ENCODE measurements around the gene RAPGEF1. TPM values are rescaled to one million over a fixed set of nuclear protein-coding genes. Genes with fewer than 3 reads are reported as not detected.

The RAPGEF1 gene
- total RNA-seq, 4 donors from 2014 or later, result 32.0 to 57.3 (median 38.9) TPM

GRCh38 chr9:131728546-131728910, 11.3 kb downstream of the RAPGEF1 start:
- H3K4me3 ChIP-seq, result no peak overlapping the region
- no peaks in the 10 kb centered on the region for H3K36me3 ChIP-seq
- TF ChIP-seq EP300 (IDR thresholded peaks at IDR 0.05) (no peak), POLR2A (IDR thresholded peaks at IDR 0.05) (no peak), CTCF (IDR thresholded peaks at IDR 0.05) (no peak)
- peaks cover 0 to 70% (median 41%) of the 10 kb centered on the region in 4 donors for H3K4me1 ChIP-seq
- peak overlapping the region in 3 of 4 donors; percentile 50 to 73 (median 56) for H3K27ac ChIP-seq
- 73 to 79% methylated on average over 4 of the region's 4 CpGs for WGBS, 2 donors
- no peaks in the 10 kb centered on the region for H3K27me3 ChIP-seq
- DNase-seq (ENCODE audit: low spot score in 2 of 2), result no peak
- no peaks in the 10 kb centered on the region for H3K9me3 ChIP-seq

GRCh38 chr9:131727795-131728545, 11.9 kb downstream of the RAPGEF1 start:
- H3K4me1 ChIP-seq, result peaks cover 0 to 66% (median 38%) of the 10 kb centered on the region in 4 donors
- H3K4me3 ChIP-seq, result no peak overlapping the region
- WGBS, 2 donors, result 65 to 69% methylated on average over 5 of the region's 5 CpGs
- TF ChIP-seq EP300 (IDR thresholded peaks at IDR 0.05) (no peak), POLR2A (IDR thresholded peaks at IDR 0.05) (no peak), CTCF (IDR thresholded peaks at IDR 0.05) (no peak)
- H3K27ac ChIP-seq, result peak overlapping the region in 3 of 4 donors; percentile 52 to 57 (median 56)
- no peaks in the 10 kb centered on the region for H3K36me3 ChIP-seq
- H3K9me3 ChIP-seq, result no peaks in the 10 kb centered on the region
- no peak for DNase-seq (ENCODE audit: low spot score in 2 of 2)
- H3K27me3 ChIP-seq, result no peaks in the 10 kb centered on the region

- no peak for TF ChIP-seq EP300 (IDR thresholded peaks at IDR 0.05)
- TF ChIP-seq POLR2A (IDR thresholded peaks at IDR 0.05), result no peak
- TF ChIP-seq CTCF (IDR thresholded peaks at IDR 0.05), result no peak
- no peak overlapping the region for H3K4me3 ChIP-seq
- 70 to 82% methylated on average over 7 of the region's 7 CpGs for WGBS, 2 donors
- DNase-seq (ENCODE audit: low spot score in 2 of 2), result no peak
- no peaks in the 10 kb centered on the region for H3K9me3 ChIP-seq
- H3K36me3 ChIP-seq, result peaks cover 0 to 3% (median 0%) of the 10 kb centered on the region in 3 donors
- peaks cover 0 to 59% (median 34%) of the 10 kb centered on the region in 4 donors for H3K4me1 ChIP-seq
- peak overlapping the region in 2 of 4 donors; percentile 52 to 57 for H3K27ac ChIP-seq
- H3K27me3 ChIP-seq, result no peaks in the 10 kb centered on the region
Observed at GRCh38 chr9:131727184-131727759, 12.6 kb downstream of the RAPGEF1 start.

GRCh38 chr9:131724683-131725082, 15.2 kb downstream of the RAPGEF1 start:
- no peak overlapping the region for H3K4me3 ChIP-seq
- peak overlapping the region in 1 of 4 donors; percentile 45 for H3K27ac ChIP-seq
- DNase-seq (ENCODE audit: low spot score in 2 of 2), result no peak
- 75 to 82% methylated on average over 2 of the region's 2 CpGs for WGBS, 2 donors
- H3K9me3 ChIP-seq, result no peaks in the 10 kb centered on the region
- peaks cover 0 to 39% (median 25%) of the 10 kb centered on the region in 4 donors for H3K4me1 ChIP-seq
- TF ChIP-seq EP300 (IDR thresholded peaks at IDR 0.05), result no peak
- TF ChIP-seq POLR2A (IDR thresholded peaks at IDR 0.05), result no peak
- TF ChIP-seq CTCF (IDR thresholded peaks at IDR 0.05), result no peak
- H3K36me3 ChIP-seq, result peaks cover 0 to 4% (median 0%) of the 10 kb centered on the region in 3 donors
- no peaks in the 10 kb centered on the region for H3K27me3 ChIP-seq

GRCh38 chr9:131723632-131724031, 16.2 kb downstream of the RAPGEF1 start:
- Histone ChIP-seq H3K4me3 (no peak overlapping the region), H3K27ac (no peak overlapping the region), H3K9me3 (no peaks in the 10 kb centered on the region), H3K27me3 (no peaks in the 10 kb centered on the region), H3K4me1 (peaks cover 0 to 36% (median 18%) of the 10 kb centered on the region in 4 donors), H3K36me3 (peaks cover 0 to 4% (median 0%) of the 10 kb centered on the region in 3 donors)
- WGBS, 2 donors, result 76 to 89% methylated on average over 5 of the region's 5 CpGs
- no peak for TF ChIP-seq EP300 (IDR thresholded peaks at IDR 0.05)
- no peak for TF ChIP-seq CTCF (IDR thresholded peaks at IDR 0.05)
- no peak for TF ChIP-seq POLR2A (IDR thresholded peaks at IDR 0.05)
- no peak for DNase-seq (ENCODE audit: low spot score in 2 of 2)

All from tibial nerve (tissue), 4 donors.